ENCODE results near the gene ZNF609. TPM values are rescaled to one million over a fixed set of nuclear protein-coding genes. Genes with fewer than 3 reads are reported as not detected.

ZNF609 gene
- total RNA-seq, 1 experiment from 2014 or later = 49.0 TPM

DNA sequence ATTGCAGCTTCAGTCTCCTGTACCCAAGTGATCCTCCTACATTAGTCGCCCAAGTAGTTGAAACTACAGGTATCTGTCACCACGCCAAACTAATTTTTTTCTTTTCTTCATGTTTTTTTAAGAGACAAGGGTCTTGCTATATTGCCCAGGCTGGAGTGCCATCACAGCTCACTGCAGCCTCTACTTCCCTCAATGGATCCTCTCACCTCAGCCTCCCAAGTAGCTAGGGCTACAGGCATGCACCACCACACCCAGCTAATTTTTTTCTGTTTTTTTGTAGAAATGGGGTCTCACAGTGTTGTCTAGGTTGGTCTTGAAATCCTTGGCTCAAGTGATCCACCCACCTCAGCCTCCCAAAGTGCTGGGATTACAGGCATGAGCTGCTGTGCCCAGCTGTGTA, 89.5 kb downstream of the ZNF609 start:
- no peaks in the 10 kb centered on the region for H3K27me3 Mint-ChIP-seq (ENCODE audit: insufficient read depth, unreplicated experiment)
- peaks cover 7% of the 10 kb centered on the region for H3K9me3 Mint-ChIP-seq (ENCODE audit: unreplicated experiment)
- no peak for DNase-seq (ENCODE audit: unreplicated experiment)
- TF ChIP-seq, protein P1, sequence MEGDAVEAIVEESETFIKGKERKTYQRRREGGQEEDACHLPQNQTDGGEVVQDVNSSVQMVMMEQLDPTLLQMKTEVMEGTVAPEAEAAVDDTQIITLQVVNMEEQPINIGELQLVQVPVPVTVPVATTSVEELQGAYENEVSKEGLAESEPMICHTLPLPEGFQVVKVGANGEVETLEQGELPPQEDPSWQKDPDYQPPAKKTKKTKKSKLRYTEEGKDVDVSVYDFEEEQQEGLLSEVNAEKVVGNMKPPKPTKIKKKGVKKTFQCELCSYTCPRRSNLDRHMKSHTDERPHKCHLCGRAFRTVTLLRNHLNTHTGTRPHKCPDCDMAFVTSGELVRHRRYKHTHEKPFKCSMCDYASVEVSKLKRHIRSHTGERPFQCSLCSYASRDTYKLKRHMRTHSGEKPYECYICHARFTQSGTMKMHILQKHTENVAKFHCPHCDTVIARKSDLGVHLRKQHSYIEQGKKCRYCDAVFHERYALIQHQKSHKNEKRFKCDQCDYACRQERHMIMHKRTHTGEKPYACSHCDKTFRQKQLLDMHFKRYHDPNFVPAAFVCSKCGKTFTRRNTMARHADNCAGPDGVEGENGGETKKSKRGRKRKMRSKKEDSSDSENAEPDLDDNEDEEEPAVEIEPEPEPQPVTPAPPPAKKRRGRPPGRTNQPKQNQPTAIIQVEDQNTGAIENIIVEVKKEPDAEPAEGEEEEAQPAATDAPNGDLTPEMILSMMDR (IDR thresholded peaks at IDR 0.05; ENCODE audit: unreplicated experiment) = no peak
- peaks cover 5% of the 10 kb centered on the region for H3K4me1 Mint-ChIP-seq (ENCODE audit: insufficient read depth, unreplicated experiment)
- H3K27ac Mint-ChIP-seq (ENCODE audit: low read depth, unreplicated experiment) = peak overlapping the region; percentile 69
- intact Hi-C loops (cut with micrococcal nuclease) = no loop called here
- POLR2A ChIA-PET = interaction anchor here (0.6 to 2.0 kb wide), 4 partner anchors 11 to 583 kb away, joined by 3 to 5 read pairs (median 3); no protein-coding TSS in a partner anchor
- CTCF ChIA-PET = interaction anchor here (1.1 kb wide), 1 partner anchor 17 kb away, joined by 4 read pairs; no protein-coding TSS in a partner anchor
- no peaks in the 10 kb centered on the region for H3K36me3 Mint-ChIP-seq (ENCODE audit: insufficient read depth, unreplicated experiment)
- no peak overlapping the region for H3K4me3 Mint-ChIP-seq (ENCODE audit: unreplicated experiment)
- BruUV-seq (replicated peaks) = no TSS peak

DNA sequence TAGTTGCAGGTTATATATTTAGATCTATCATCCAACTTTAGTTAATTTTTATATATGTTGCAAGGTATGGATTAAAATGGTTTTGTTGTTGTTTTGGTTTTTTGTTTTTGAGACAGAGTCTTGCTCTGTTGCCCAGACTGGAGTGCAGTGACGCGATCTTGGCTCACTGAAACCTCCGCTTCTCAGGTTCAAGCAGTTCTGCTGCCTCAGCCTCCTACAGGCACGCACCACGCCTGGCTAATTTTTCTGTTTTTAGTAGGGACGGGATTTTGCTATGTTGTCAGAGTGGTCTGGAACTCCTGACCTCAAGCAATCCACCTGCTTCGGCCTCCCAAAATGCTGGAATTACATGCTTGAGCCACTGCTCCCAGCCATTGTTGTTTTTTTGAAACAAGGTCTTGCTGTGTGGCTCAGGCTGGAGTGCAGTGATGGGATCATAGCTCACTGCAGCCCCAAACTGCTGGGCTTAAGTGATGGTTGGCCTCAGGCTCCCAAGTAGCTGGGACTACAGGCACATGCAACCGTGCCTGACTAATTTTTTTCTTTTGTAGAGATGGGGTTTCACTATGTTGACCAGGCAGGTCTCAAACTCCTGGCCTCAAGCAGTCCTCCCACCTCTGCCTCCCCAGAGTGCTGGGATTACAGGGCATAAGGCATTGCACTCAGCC, 92.0 kb downstream of the ZNF609 start:
- CTCF ChIA-PET = interaction anchor here (0.6 kb wide), 1 partner anchor 75 kb away, joined by 3 read pairs; no protein-coding TSS in a partner anchor
- intact Hi-C loops (cut with micrococcal nuclease) = no loop called here
- POLR2A ChIA-PET = no interaction called here
- H3K9me3 Mint-ChIP-seq (ENCODE audit: unreplicated experiment) = peaks cover 7% of the 10 kb centered on the region
- TF ChIP-seq, protein P1 (IDR thresholded peaks at IDR 0.05; ENCODE audit: unreplicated experiment) = no peak
- no TSS peak for BruUV-seq (replicated peaks)
- no peaks in the 10 kb centered on the region for H3K36me3 Mint-ChIP-seq (ENCODE audit: insufficient read depth, unreplicated experiment)
- no peak overlapping the region for H3K4me3 Mint-ChIP-seq (ENCODE audit: unreplicated experiment)
- no peak for DNase-seq (ENCODE audit: unreplicated experiment)
- H3K4me1 Mint-ChIP-seq (ENCODE audit: insufficient read depth, unreplicated experiment) = peaks cover 5% of the 10 kb centered on the region
- no peaks in the 10 kb centered on the region for H3K27me3 Mint-ChIP-seq (ENCODE audit: insufficient read depth, unreplicated experiment)
- H3K27ac Mint-ChIP-seq (ENCODE audit: low read depth, unreplicated experiment) = no peak overlapping the region

DNA sequence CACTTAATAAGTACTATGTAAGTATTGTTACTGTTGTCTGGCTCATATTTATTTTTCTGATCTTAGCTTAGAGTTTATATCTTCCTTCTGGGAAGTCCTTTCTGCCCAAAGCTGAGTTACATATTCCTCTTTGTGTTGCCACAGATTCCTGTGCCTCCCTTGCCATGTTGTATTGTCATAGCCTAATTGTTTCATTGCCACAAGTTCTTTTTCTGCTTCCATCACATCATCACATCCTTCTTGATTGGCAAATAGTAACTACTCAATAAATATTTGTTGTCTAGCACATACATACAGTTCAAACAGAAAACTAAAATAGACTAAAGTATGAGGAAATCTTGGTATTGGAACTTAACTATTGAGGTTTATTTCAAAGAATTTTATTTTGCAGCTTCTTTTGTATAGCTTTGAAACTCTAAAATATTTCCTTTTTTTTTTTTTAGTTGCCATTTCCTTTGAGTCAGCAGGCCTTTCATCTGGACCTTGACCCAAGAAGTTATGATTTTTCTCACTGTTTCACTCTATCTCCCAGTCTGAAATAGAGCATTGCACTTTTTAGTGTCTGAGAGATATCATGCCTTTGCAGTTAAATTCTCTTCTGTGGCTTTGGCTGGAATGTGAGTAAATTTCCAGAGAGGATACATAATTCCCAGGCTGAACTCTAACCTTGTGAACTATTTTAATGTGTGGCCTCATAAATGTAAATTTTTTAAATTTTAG, 98.2 kb downstream of the ZNF609 start:
- ChIA-PET CTCF (interaction anchor here (0.6 kb wide), 1 partner anchor 120 kb away, joined by 3 read pairs; no protein-coding TSS in a partner anchor), POLR2A (no interaction called here)
- DNase-seq (ENCODE audit: unreplicated experiment) = no peak
- no peaks in the 10 kb centered on the region for H3K9me3 Mint-ChIP-seq (ENCODE audit: unreplicated experiment)
- no peak overlapping the region for H3K4me3 Mint-ChIP-seq (ENCODE audit: unreplicated experiment)
- no peaks in the 10 kb centered on the region for H3K27me3 Mint-ChIP-seq (ENCODE audit: insufficient read depth, unreplicated experiment)
- TF ChIP-seq, protein P1 (IDR thresholded peaks at IDR 0.05; ENCODE audit: unreplicated experiment) = no peak
- no peak overlapping the region for H3K27ac Mint-ChIP-seq (ENCODE audit: low read depth, unreplicated experiment)
- H3K36me3 Mint-ChIP-seq (ENCODE audit: insufficient read depth, unreplicated experiment) = peaks cover 22% of the 10 kb centered on the region
- H3K4me1 Mint-ChIP-seq (ENCODE audit: insufficient read depth, unreplicated experiment) = peaks cover 11% of the 10 kb centered on the region
- BruUV-seq (replicated peaks) = no TSS peak
- intact Hi-C loops (cut with micrococcal nuclease) = no loop called here

DNA sequence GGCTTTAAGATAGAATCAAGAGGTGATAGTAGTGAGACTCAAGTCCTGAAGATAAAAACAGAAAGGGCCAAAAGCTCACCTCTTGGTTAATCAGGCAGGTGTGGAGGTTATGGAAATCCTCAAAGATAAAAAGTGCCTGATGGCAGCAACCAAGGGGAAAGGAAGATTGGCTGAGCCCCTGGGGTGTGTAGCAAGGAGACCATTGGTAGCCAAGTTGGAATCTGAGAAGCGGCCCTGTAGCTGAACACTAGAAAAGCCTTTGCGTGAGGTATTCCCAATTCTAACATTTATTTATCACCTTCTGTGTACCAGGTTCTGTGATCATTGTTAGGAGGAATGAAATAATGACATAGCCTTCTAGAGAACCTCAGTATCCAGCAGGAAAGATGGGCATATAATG, 98.9 kb downstream of the ZNF609 start:
- POLR2A ChIA-PET = no interaction called here
- CTCF ChIA-PET = no interaction called here
- Mint-ChIP-seq H3K27ac (ENCODE audit: low read depth, unreplicated experiment) (no peak overlapping the region), H3K9me3 (ENCODE audit: unreplicated experiment) (no peaks in the 10 kb centered on the region), H3K27me3 (ENCODE audit: insufficient read depth, unreplicated experiment) (no peaks in the 10 kb centered on the region), H3K36me3 (ENCODE audit: insufficient read depth, unreplicated experiment) (peaks cover 22% of the 10 kb centered on the region), H3K4me1 (ENCODE audit: insufficient read depth, unreplicated experiment) (peaks cover 11% of the 10 kb centered on the region), H3K4me3 (ENCODE audit: unreplicated experiment) (no peak overlapping the region)
- no TSS peak for BruUV-seq (replicated peaks)
- TF ChIP-seq, protein P1 (IDR thresholded peaks at IDR 0.05; ENCODE audit: unreplicated experiment) = no peak
- no peak for DNase-seq (ENCODE audit: unreplicated experiment)
- intact Hi-C loops (cut with micrococcal nuclease) = no loop called here

All from MCF 10A (cell line).